Measurements from ENCODE around the gene NGEF. TPM values are rescaled to one million over a fixed set of nuclear protein-coding genes. Genes with fewer than 3 reads are reported as not detected.

Gene NGEF
- total and polyA plus RNA-seq, 2 experiments from 2014 or later, result 2.0 to 2.9 TPM

DNA sequence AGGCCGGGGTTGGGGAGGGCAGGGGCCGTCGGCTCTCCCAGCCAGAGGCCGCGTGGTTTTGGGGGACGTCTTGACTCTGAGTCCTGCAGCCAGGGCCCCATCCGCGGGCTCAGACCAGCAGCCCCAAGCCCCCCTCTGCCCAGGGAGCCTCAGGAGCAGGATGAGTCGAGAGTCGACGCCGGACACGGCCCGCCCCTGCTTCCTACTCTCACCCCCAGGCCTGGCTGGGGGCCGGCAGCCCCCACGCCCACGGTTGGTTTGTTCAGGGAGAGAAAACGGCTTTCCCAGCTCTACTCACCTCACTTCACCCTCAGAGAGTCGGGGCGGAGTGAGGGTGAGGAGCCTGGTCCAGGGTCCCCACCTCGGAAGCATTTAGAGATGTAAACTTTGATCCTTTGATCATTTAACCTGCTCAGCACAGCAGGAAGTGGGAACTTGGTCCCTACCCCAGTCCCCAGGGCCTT, 136.0 kb downstream of the NGEF start:
- H3K4me3 ChIP-seq, result peak overlapping the region; percentile 46

GRCh38 chr2:232876161-232876977, 136.7 kb downstream of the NGEF start:
- no peaks in the 10 kb centered on the region for H3K4me1 ChIP-seq (ENCODE audit: low read depth)
- TF ChIP-seq CTCF (IDR thresholded peaks at IDR 0.05; ENCODE audit: low read depth, low read length), result no peak

More for the DNA sequence above, 136.0 kb downstream of the NGEF start:
- Histone ChIP-seq H3K4me1 (ENCODE audit: low read depth) (no peaks in the 10 kb centered on the region), H3K9me3 (ENCODE audit: low read depth) (no peaks in the 10 kb centered on the region), H3K27ac (no peak overlapping the region), H3K36me3 (no peaks in the 10 kb centered on the region), H3K27me3 (peaks cover 32% of the 10 kb centered on the region)
- TF ChIP-seq CTCF (IDR thresholded peaks at IDR 0.05; ENCODE audit: low read depth, low read length), result no peak
- no peak for DNase-seq (ENCODE audit: low read depth in 1 of 2, low spot score in 1 of 2)

GRCh38 chr2:232875256-232876121, 137.6 kb downstream of the NGEF start:
- peak; percentile 9 for TF ChIP-seq CTCF (IDR thresholded peaks at IDR 0.05; ENCODE audit: low read depth, low read length)
- Histone ChIP-seq H3K27ac (no peak overlapping the region), H3K36me3 (no peaks in the 10 kb centered on the region), H3K9me3 (ENCODE audit: low read depth) (no peaks in the 10 kb centered on the region), H3K27me3 (peaks cover 32% of the 10 kb centered on the region), H3K4me1 (ENCODE audit: low read depth) (no peaks in the 10 kb centered on the region), H3K4me3 (peak overlapping the region; percentile 46)
- DNase-seq (ENCODE audit: low read depth in 1 of 2, low spot score in 1 of 2), result peak in 1 of 2 donors; percentile 18

More at GRCh38 chr2:232876161-232876977, 136.7 kb downstream of the NGEF start:
- H3K9me3 ChIP-seq (ENCODE audit: low read depth), result no peaks in the 10 kb centered on the region
- no peak overlapping the region for H3K27ac ChIP-seq
- H3K4me3 ChIP-seq, result peak overlapping the region; percentile 46
- H3K27me3 ChIP-seq, result peaks cover 32% of the 10 kb centered on the region
- DNase-seq (ENCODE audit: low read depth in 1 of 2, low spot score in 1 of 2), result peak in 1 of 2 donors; percentile 57
- no peaks in the 10 kb centered on the region for H3K36me3 ChIP-seq

DNA sequence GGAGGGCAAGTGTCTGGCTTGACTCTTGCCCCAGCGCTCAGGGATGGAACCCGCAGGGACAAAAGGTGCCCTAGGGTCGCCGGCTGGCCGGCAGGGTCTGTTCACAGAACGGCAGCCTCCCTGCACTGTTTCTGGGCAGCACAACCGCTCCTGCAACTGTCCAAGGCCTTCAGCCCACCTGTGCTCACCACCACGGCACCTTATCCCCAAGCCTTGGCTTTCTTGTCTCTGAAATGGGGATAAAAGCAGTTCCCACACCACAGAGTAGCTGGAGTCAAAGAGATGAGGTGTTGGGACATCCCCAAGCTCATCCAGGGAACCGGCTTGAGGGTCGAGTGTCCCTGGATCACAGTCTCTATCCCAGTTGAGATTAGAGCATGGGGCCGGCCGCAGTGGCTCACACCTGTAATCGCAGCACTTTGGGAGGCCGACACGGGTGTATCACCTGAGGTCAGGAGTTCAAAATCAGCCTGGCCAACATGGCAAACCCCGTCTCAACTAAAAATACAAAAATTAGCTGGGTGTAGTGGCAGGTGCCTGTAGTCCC, 138.3 kb downstream of the NGEF start:
- H3K9me3 ChIP-seq (ENCODE audit: low read depth), result no peaks in the 10 kb centered on the region

More for the DNA sequence above, 138.3 kb downstream of the NGEF start:
- no peak for DNase-seq (ENCODE audit: low read depth in 1 of 2, low spot score in 1 of 2)
- Histone ChIP-seq H3K4me1 (ENCODE audit: low read depth) (no peaks in the 10 kb centered on the region), H3K27ac (no peak overlapping the region), H3K27me3 (peaks cover 32% of the 10 kb centered on the region), H3K36me3 (no peaks in the 10 kb centered on the region), H3K4me3 (no peak overlapping the region)
- no peak for TF ChIP-seq CTCF (IDR thresholded peaks at IDR 0.05; ENCODE audit: low read depth, low read length)
